HG02943 (cell line): ENCODE measurements around the gene IKBKG.
"Not testable (repeated sequence)": the region's sequence is repeated elsewhere in the genome, so short reads cannot be mapped to it uniquely, and the experiment has no call there.

Source experiments
- ATAC-seq: cut with Tn5 transposase; IDR thresholded peaks from one replicate; pipeline ENCODE4 v1.9.1; 2021; ENCODE audit warnings: mild to moderate bottlenecking, low read depth, moderate library complexity; ENCODE audit not compliant: unreplicated experiment

Gene IKBKG

GRCh38 chrX:154552112-154552806, 4.8 kb downstream of the IKBKG start:
- not testable (repeated sequence) for ATAC-seq

GRCh38 chrX:154558060-154558690, 10.8 kb downstream of the IKBKG start:
- ATAC-seq: not testable (repeated sequence)

DNA sequence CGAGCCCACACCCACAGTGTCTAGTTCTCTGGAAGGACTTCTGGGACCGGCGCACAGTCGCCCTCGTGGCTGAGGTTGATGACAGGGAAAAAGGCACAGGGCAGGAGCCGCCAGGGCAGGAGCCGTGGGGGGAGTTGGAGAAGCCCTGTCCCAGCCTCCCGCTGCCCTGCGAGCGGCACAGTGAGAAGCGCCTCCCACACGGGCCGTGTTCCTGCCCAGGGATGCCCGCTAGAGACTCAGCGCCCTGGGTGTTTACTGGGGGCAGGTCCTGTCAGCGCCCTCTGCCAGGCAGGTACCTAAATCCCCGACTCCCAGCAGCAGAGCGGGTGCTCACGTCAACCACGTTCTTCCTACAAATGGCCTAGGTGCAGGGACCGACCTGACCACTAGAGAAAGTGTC, 11.5 kb downstream of the IKBKG start:
- not testable (repeated sequence) for ATAC-seq

DNA sequence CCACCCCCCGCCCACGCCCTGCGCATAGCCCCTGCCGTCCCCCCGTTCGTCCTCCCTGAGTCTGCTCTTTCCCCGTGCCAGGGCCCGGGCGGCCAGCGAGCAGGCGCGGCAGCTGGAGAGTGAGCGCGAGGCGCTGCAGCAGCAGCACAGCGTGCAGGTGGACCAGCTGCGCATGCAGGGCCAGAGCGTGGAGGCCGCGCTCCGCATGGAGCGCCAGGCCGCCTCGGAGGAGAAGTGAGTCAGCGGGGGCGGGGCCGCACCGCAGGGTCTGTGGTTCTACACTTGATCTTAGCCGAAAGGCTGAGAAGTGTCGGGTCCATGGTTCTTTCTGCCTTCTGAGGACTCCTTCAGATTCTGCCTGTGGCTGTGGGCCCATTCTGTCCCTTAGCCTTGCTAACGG, 12.9 kb downstream of the IKBKG start:
- not testable (repeated sequence) for ATAC-seq

DNA sequence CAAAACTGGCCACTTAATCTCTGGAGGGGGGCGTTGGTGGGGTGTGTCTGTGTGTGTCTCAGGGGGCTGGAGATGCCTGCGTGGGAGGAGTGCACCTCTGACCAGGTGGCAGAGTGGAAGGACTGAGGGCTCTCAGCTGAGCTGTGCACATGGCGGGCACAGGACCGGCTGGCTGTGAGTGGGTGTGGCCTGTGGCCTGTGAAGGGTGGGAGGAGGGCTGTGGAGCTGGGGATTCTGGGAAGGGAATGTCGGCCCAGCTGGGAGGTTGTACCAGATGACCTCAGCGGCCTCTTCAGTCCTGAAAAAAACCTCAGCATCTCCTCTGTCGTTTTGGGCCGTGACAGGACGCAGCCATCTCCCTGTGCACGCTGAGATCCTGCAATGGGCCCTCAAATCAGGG, 14.9 kb downstream of the IKBKG start:
- ATAC-seq: not testable (repeated sequence)

- not testable (repeated sequence) for ATAC-seq
These were observed 22.9 kb downstream of the IKBKG start for GRCh38 chrX:154570361-154570760.

- not testable (repeated sequence) for ATAC-seq
These were observed 25.6 kb downstream of the IKBKG start for GRCh38 chrX:154573061-154573460.

DNA sequence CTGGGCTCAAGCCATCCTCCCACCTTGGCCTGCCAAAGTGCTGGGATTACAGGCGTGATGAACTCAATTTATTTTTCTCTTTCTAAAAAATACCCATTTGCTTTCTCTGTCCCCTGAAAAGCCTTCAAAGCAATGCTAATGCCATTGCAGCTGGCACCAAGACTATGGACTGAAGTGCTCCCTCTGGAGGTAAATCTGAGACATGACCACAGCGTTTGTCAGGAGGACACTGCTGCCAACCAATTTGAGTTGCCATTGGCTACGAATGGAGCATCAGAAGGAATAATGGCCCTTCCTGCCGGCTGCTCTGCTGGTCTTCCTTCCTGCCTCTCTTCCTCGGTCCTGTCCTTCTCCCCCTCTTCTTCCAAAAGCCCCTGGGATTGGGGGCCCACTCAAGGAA, 27.7 kb downstream of the IKBKG start:
- not testable (repeated sequence) for ATAC-seq

- ATAC-seq: not testable (repeated sequence)
These were observed 35.6 kb downstream of the IKBKG start for GRCh38 chrX:154582994-154583393.

DNA sequence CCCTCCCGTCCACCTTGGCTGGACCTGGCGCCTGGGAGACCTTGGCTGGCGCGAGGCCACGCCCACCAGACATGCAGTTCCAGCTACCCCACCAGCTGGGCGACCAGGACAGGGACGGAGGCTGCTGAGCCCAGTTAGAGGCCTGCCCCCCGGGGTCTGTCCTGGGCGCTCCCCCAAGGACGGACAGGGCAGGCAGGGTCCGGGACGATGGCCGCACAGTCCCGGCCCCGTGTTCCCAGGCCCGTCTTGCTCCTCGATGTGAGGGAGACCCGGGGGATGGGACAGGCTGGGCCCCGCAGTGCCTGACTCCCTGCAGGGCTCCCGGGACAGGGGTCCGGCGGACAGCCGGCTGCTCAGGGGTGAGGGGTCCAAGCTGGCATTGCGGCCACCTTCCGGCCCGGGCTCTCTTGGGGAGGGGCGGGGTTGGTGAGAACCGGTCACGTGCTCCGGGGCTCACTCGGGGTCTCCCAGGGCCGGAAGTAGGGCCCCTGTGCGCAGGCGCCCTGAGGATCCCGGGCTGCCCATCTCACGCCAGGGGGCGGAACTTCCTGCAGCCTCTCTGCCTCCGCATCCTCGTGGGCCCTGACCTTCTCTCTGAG, 37.3 kb downstream of the IKBKG start, which contains the start of gene CTAG1A:
Gene CTAG1A (plus strand): TSS at position 549 of the 599 bp plus-strand sequence. CDS start 74 bp downstream, outside the sequence.
- ATAC-seq: not testable (repeated sequence)

GRCh38 chrX:154590415-154590814, 43.0 kb downstream of the IKBKG start:
- not testable (repeated sequence) for ATAC-seq

DNA sequence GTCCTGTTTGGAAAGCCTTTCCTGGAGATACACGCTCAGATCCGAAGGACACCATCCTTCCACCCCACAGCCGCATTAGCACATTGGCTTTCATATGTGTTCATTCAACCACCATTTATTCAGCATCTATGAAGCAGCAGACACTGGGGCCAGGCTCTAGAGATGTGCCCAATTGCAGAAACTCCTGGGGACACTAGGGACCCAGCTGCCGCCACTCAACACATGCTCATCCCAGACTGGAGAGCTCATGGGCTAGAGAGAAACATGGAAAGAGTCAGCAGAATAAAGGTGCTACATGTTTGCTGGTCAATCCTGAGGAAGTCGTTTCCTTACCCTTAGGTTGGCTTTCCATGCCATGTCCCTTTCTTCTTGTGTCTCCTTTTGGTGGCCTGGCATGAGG, 45.1 kb downstream of the IKBKG start:
- no peak for ATAC-seq

DNA sequence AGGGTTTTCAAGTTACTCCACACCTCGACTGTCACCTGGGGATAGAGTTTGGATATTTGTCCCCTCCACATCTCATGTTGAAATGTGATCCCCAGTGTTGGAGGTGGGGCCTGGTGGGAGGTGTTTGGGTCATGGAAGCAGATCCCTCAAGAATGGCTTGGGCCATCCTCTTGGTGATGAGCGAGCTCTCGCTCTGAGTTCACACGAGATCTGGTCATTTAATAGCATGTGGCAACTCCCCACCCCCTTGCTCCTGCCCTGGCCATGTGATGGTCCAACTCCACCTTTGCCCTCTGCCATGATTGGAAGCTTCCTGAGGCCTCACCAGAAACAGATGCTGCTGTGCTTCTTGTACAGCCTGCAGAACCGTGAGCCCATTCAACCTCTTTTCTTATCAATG, 45.8 kb downstream of the IKBKG start:
- no peak for ATAC-seq

- ATAC-seq: no peak
These were observed 47.1 kb downstream of the IKBKG start for GRCh38 chrX:154594491-154594890.

DNA sequence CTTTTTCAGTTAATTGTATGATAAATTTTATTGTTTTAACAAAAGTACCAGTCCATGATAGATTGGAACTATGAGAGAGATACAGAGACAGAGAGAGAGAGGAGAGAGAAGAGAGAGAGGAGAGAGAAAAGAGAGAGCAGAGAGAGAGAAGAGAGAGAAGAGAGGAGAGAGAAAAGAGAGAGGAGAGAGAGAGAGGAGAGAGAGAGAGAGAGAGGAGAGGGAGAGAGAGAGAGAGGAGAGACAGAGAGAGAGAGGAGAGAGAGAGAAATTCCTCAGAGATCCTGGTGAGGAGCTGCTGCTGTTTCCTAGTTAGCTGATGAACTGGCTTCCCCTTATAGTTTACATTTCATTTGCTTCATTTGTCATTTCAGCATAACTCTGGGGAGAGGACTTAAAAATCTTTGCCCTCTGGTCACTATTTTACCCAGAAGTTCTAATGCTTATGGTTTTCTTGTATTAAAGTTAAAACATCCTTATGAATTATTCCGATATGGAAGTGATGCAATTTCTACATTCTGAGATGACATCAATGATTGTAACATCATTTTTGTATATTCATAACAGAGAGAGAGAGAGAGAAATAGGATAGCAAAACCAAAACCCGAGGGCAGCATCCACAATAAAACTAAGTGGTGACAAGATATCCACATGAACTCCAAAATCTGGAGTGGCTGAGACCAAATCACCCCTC, 48.3 kb downstream of the IKBKG start:
- no peak for ATAC-seq

GRCh38 chrX:154596290-154596929, 49.0 kb downstream of the IKBKG start:
- no peak for ATAC-seq

DNA sequence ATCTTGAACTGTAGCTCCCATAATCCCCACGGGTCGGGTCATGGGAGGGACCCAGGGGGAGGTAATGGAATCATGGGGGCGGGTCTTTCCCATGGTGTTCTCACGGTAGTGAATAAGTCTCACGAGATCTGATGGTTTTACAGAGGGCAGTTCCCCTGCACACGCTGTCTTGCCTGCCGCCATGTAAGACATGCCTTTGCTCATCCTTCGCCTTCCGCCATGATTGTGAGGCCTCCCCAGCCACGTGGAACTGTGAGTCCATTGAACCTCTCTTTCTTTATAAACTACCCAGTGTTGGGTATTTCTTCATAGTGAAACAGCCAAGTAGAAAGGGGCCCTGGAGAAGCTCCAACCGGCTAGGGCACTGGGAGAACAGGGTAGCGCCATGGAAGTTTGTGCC, 49.8 kb downstream of the IKBKG start:
- no peak for ATAC-seq

- no peak for ATAC-seq
These were observed 51.2 kb downstream of the IKBKG start for GRCh38 chrX:154598656-154599055.

DNA sequence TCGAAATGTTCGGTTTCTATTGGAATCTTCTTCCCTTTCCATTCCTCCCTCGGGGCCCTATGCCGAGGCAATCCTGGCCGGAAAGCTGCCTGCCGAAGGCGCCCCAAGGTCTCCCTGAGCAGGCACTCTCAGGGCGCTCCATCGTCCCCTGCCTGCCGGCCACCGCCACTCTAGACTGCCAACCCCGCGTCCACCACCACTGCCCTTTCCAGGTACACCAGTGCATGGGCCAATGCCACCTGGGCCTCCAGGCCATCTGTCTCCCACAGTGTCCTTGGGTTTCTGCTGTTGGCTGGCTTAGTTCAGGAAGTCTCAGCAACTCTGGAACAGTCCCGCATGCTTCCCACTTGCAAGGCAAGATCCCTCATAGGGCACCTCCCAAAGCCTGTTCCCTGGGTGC, 52.1 kb downstream of the IKBKG start:
- no peak for ATAC-seq

GRCh38 chrX:154600759-154601374, 53.4 kb downstream of the IKBKG start:
- ATAC-seq: no peak
